Adrenal gland (tissue), 12 donors: Measurements from ENCODE around the gene DLGAP1. TPM values are rescaled to one million over a fixed set of nuclear protein-coding genes. Genes with fewer than 3 reads are reported as not detected.

Experiments
- DNase-seq, 7 donors: peaks; one replicate each; pipeline ENCODE4 v3.0.0-alpha.2; 2019 to 2020
- H3K27ac ChIP-seq, 5 donors: fragments of 200-600 bp; sonication (generic) in 4 of 5; 1 replicate in 3 of 5; 2 replicates in 2 of 5; pipeline versions ENCODE4 v1.5.1 to v1.8.0; 2016 to 2020; ENCODE audit warnings: mild to moderate bottlenecking in 1 of 5
- H3K27me3 ChIP-seq: fragments of 200-600 bp; 2 replicates; pipeline ENCODE4 v1.8.0; 2021
- H3K36me3 ChIP-seq, 2 donors: fragments of 200-600 bp; replicated peaks in 1 of 2; 1 replicate in 1 of 2; 2 replicates in 1 of 2; pipeline versions ENCODE4 v1.5.1 to v1.8.0; 2018 to 2022
- H3K4me1 ChIP-seq, 2 donors: fragments of 200-600 bp; replicated peaks in 1 of 2; 1 replicate in 1 of 2; 2 replicates in 1 of 2; pipeline versions ENCODE4 v1.5.1 to v1.8.0; 2018 to 2021
- H3K4me3 ChIP-seq, 4 donors: fragments of 200-600 bp; sonication (generic) in 3 of 4; one replicate each; pipeline ENCODE4 v1.5.1; 2016 to 2018
- H3K9me3 ChIP-seq, 3 donors: fragments of 200-600 bp; sonication (generic) in 1 of 3; replicated peaks in 1 of 3; 1 replicate in 2 of 3; 2 replicates in 1 of 3; pipeline versions ENCODE4 v1.5.1 to v1.8.0; 2016 to 2021
- CTCF ChIP-seq, 6 experiments: fragments of 450-650 bp in 4 of 6; fragments of 200-600 bp in 2 of 6; sonication (generic) in 1 of 6; IDR thresholded peaks; 1 replicate in 5 of 6; 2 replicates in 1 of 6; pipeline versions ENCODE4 v1.5.1 to v1.8.0; 2016 to 2021; ENCODE audit warnings: antibody characterized with exemption in 6 of 6, mild to moderate bottlenecking in 2 of 6, moderate library complexity in 1 of 6
- POLR2A ChIP-seq, 2 donors: fragments of 450-650 bp; IDR thresholded peaks; one replicate each; pipeline ENCODE4 v1.6.1; 2017; ENCODE audit warnings: antibody characterized with exemption in 2 of 2, mild to moderate bottlenecking in 2 of 2, moderate library complexity in 1 of 2
- WGBS, 4 donors: extraction: QIAGEN DNeasy Blood & Tissue Kit in 2 of 4; methylation state at CpG; one replicate each; pipeline versions ENCODE4 v1.1.5 to v1.1.7; 2013 to 2017; 5-methylcytosine and 5-hydroxymethylcytosine counted together
- intact Hi-C, 2 donors: fragments of 100-400 bp; cut with DNase I; formaldehyde crosslinking; loops; one replicate each; pipeline versions ENCODE4 v1.14.1 to v1.15.0; 2022 to 2023
- polyA plus RNA-seq, 3 donors: library from polyadenylated mRNA; stranded (reverse); fragments of 200-250 nt in 2 of 3; fragments of 350-450 nt in 1 of 3; fragmentation: Illumina TruSeq in 1 of 3; extraction: RNeasy Lipid Tissue Mini Kit (QIAGEN cat#74804) in 1 of 3; gene quantifications; one replicate each; pipeline ENCODE4 v1.2.3, GENCODE V29; 2013 to 2014
- total RNA-seq, 9 donors: library from RNA; depleted of rRNA in 4 of 9; stranded (reverse); fragments of >200 nt in 4 of 9; fragments of 120-200 nt in 1 of 9; fragmentation: NEBNext Ultra II Directional in 1 of 9; extraction: Animal tissue kit (Norgen Biotek cat#: 25700) in 1 of 9; gene quantifications; one replicate each; pipeline versions ENCODE4 v1.1.0 to v1.2.4, GENCODE V29; 2013 to 2023
- donor health status: healthy with polysubstance abuse.
- donor health status: Bipolar disorder and iron deficiency.
- donor health status: DM: yes; HTN: yes; CAD: no.
- donor health status: DM: no; HTN: no; CAD: no.
- donor health status: DM: no; HTN: no; CAD: no.
- donor health status: DM: yes; HTN: yes; CAD: no.

The DLGAP1 gene
- total and polyA plus RNA-seq, 12 donors: 1.7 to 30.9 (median 12.9) TPM

- no peak overlapping the region for H3K4me3 ChIP-seq
- H3K27me3 ChIP-seq: no peaks in the 10 kb centered on the region
- H3K36me3 ChIP-seq: no peaks in the 10 kb centered on the region
- no peak for DNase-seq
- no peak for TF ChIP-seq POLR2A (IDR thresholded peaks at IDR 0.05)
- no peak for TF ChIP-seq CTCF (IDR thresholded peaks at IDR 0.05)
- no peak overlapping the region for H3K27ac ChIP-seq
- H3K9me3 ChIP-seq: no peaks in the 10 kb centered on the region
- intact Hi-C loops: no loop called here
- 76 to 92% (median 87%) methylated on average over 3 of the region's 3 CpGs for WGBS, 4 donors
- no peaks in the 10 kb centered on the region for H3K4me1 ChIP-seq
These were observed 504.3 kb downstream of the DLGAP1 start for GRCh38 chr18:3950668-3951404.

- H3K36me3 ChIP-seq: no peaks in the 10 kb centered on the region
- H3K27ac ChIP-seq: no peak overlapping the region
- no peaks in the 10 kb centered on the region for H3K4me1 ChIP-seq
- H3K9me3 ChIP-seq: no peaks in the 10 kb centered on the region
- H3K27me3 ChIP-seq: no peaks in the 10 kb centered on the region
- no peak for DNase-seq
- H3K4me3 ChIP-seq: no peak overlapping the region
- intact Hi-C loops: no loop called here
- TF ChIP-seq POLR2A (IDR thresholded peaks at IDR 0.05): no peak
- no peak for TF ChIP-seq CTCF (IDR thresholded peaks at IDR 0.05)
These were observed 506.1 kb downstream of the DLGAP1 start for GRCh38 chr18:3948958-3949357.

- intact Hi-C loops: no loop called here
These were observed 507.7 kb downstream of the DLGAP1 start for GRCh38 chr18:3947383-3947782.

GRCh38 chr18:3935305-3935704, 519.8 kb downstream of the DLGAP1 start:
- intact Hi-C loops: no loop called here
- H3K4me1 ChIP-seq: no peaks in the 10 kb centered on the region
- 67 to 83% (median 74%) methylated on average over 1 of the region's 1 CpG for WGBS, 4 donors
- TF ChIP-seq POLR2A (IDR thresholded peaks at IDR 0.05) (no peak), CTCF (IDR thresholded peaks at IDR 0.05) (no peak)
- no peak overlapping the region for H3K27ac ChIP-seq
- H3K4me3 ChIP-seq: no peak overlapping the region
- DNase-seq: no peak
- H3K9me3 ChIP-seq: no peaks in the 10 kb centered on the region
- no peaks in the 10 kb centered on the region for H3K36me3 ChIP-seq
- H3K27me3 ChIP-seq: no peaks in the 10 kb centered on the region

More at GRCh38 chr18:3947383-3947782, 507.7 kb downstream of the DLGAP1 start:
- no peak overlapping the region for H3K4me3 ChIP-seq
- 87 to 94% (median 92%) methylated on average over 3 of the region's 3 CpGs for WGBS, 4 donors
- H3K27me3 ChIP-seq: no peaks in the 10 kb centered on the region
- DNase-seq: no peak
- H3K9me3 ChIP-seq: no peaks in the 10 kb centered on the region
- no peak overlapping the region for H3K27ac ChIP-seq
- no peaks in the 10 kb centered on the region for H3K36me3 ChIP-seq
- TF ChIP-seq POLR2A (IDR thresholded peaks at IDR 0.05): no peak
- TF ChIP-seq CTCF (IDR thresholded peaks at IDR 0.05): no peak
- peaks cover 0 to 10% of the 10 kb centered on the region in 2 donors for H3K4me1 ChIP-seq
